Activated CD8-positive, alpha-beta T cell treated with anti-CD3 and anti-CD28 coated beads, Interleukin-2, amount 10 ng/mL, durations not matched to agents 7 days and 5 days (primary cell): ENCODE data around the gene MIB1. TPM values are rescaled to one million over a fixed set of nuclear protein-coding genes. Genes with fewer than 3 reads are reported as not detected.

ENCODE experiments used
- ATAC-seq: fragments of 150-1000 bp; cut with Tn5 transposase; one replicate; pipeline ENCODE4 v1.10.0; 2021; ENCODE audit warnings: moderate library complexity
- CTCF ChIA-PET: fragments of 350-600 bp; sonication (Branson Sonifier 250); formaldehyde crosslinking; loops from one replicate; lab custom pipeline; 2021; ENCODE audit warnings: antibody characterized with exemption; lab: Charles Lee
- POLR2A ChIA-PET: fragments of 350-600 bp; sonication (Branson Sonifier 250); formaldehyde crosslinking; loops from one replicate; lab custom pipeline; 2021; ENCODE audit warnings: antibody characterized with exemption; lab: Charles Lee
- DNase-seq: peaks from one replicate; pipeline ENCODE4 v3.0.0-alpha.2; 2020
- H3K27ac Mint-ChIP-seq: one replicate; pipeline ENCODE4 v1.8.0; 2021; ENCODE audit warnings: mild to moderate bottlenecking, mixed read lengths
- H3K27me3 Mint-ChIP-seq: one replicate; pipeline ENCODE4 v1.8.0; 2021; ENCODE audit warnings: low read depth, mixed read lengths
- H3K36me3 Mint-ChIP-seq: one replicate; pipeline ENCODE4 v1.8.0; 2021; ENCODE audit warnings: low read depth, mixed read lengths
- H3K4me1 Mint-ChIP-seq: one replicate; pipeline ENCODE4 v1.8.0; 2021; ENCODE audit warnings: low read depth, mixed read lengths
- H3K4me3 Mint-ChIP-seq: one replicate; pipeline ENCODE4 v1.8.0; 2021; ENCODE audit warnings: mild to moderate bottlenecking, mixed read lengths
- H3K9me3 Mint-ChIP-seq: one replicate; pipeline ENCODE4 v1.8.0; 2022; ENCODE audit warnings: mixed read lengths; ENCODE audit not compliant: insufficient read depth
- total RNA-seq, 2 experiments: library from RNA; stranded (reverse); gene quantifications; one replicate each; pipeline ENCODE4 v1.2.3, GENCODE V29; 2021

Gene MIB1
- total RNA-seq, 2 experiments from 2014 or later: 32.6 to 37.4 TPM

GRCh38 chr18:21820033-21820810 is 79.6 kb downstream of the MIB1 start:
- Mint-ChIP-seq H3K36me3 (peaks cover 20% of the 10 kb centered on the region), H3K9me3 (no peaks in the 10 kb centered on the region), H3K27me3 (no peaks in the 10 kb centered on the region), H3K4me3 (no peak overlapping the region), H3K27ac (no peak overlapping the region), H3K4me1 (no peaks in the 10 kb centered on the region)
- DNase-seq (no peak), ATAC-seq (no peak)
- ChIA-PET CTCF (interaction anchor here (0.9 to 1.9 kb wide), 9 partner anchors 10 to 192 kb away, joined by 3 to 10 read pairs (median 4); no protein-coding TSS in a partner anchor), POLR2A (no interaction called here)

GRCh38 chr18:21820811-21821143 is 80.2 kb downstream of the MIB1 start:
- H3K27me3 Mint-ChIP-seq: no peaks in the 10 kb centered on the region
- H3K36me3 Mint-ChIP-seq: peaks cover 20% of the 10 kb centered on the region
- no peak overlapping the region for H3K27ac Mint-ChIP-seq
- POLR2A ChIA-PET: no interaction called here
- H3K9me3 Mint-ChIP-seq: no peaks in the 10 kb centered on the region
- no peaks in the 10 kb centered on the region for H3K4me1 Mint-ChIP-seq
- CTCF ChIA-PET: interaction anchor here (1.2 to 1.9 kb wide), 8 partner anchors 9 to 192 kb away, joined by 3 to 10 read pairs (median 4); no protein-coding TSS in a partner anchor
- H3K4me3 Mint-ChIP-seq: no peak overlapping the region
- ATAC-seq (no peak), DNase-seq (no peak)

GRCh38 chr18:21823848-21824247 is 83.3 kb downstream of the MIB1 start:
- CTCF ChIA-PET: no interaction called here
- POLR2A ChIA-PET: no interaction called here
- Mint-ChIP-seq H3K9me3 (no peaks in the 10 kb centered on the region), H3K36me3 (peaks cover 2% of the 10 kb centered on the region), H3K4me1 (no peaks in the 10 kb centered on the region), H3K27me3 (no peaks in the 10 kb centered on the region), H3K4me3 (no peak overlapping the region), H3K27ac (no peak overlapping the region)
- no peak for ATAC-seq
- DNase-seq: no peak

- Mint-ChIP-seq H3K4me1 (no peaks in the 10 kb centered on the region), H3K4me3 (no peak overlapping the region), H3K36me3 (no peaks in the 10 kb centered on the region), H3K27me3 (no peaks in the 10 kb centered on the region), H3K27ac (no peak overlapping the region), H3K9me3 (no peaks in the 10 kb centered on the region)
- ChIA-PET CTCF (interaction anchor here (0.9 to 1.5 kb wide), 3 partner anchors 8 to 24 kb away, joined by 3 to 4 read pairs (median 4); no protein-coding TSS in a partner anchor), POLR2A (no interaction called here)
- ATAC-seq (no peak), DNase-seq (no peak)
Measured at GRCh38 chr18:21826196-21826595, 85.6 kb downstream of the MIB1 start.

- no peaks in the 10 kb centered on the region for H3K4me1 Mint-ChIP-seq
- H3K9me3 Mint-ChIP-seq: no peaks in the 10 kb centered on the region
- no peaks in the 10 kb centered on the region for H3K27me3 Mint-ChIP-seq
- no peak overlapping the region for H3K4me3 Mint-ChIP-seq
- no peaks in the 10 kb centered on the region for H3K36me3 Mint-ChIP-seq
- ATAC-seq (no peak), DNase-seq (no peak)
- H3K27ac Mint-ChIP-seq: no peak overlapping the region
- POLR2A ChIA-PET: interaction anchor here (0.6 kb wide), 1 partner anchor 246 kb away, joined by 4 read pairs; no protein-coding TSS in a partner anchor
- CTCF ChIA-PET: interaction anchor here (0.9 to 1.5 kb wide), 3 partner anchors 9 to 23 kb away, joined by 3 to 4 read pairs (median 4); no protein-coding TSS in a partner anchor
Measured at GRCh38 chr18:21826641-21827302, 86.2 kb downstream of the MIB1 start.

GRCh38 chr18:21830532-21830931 is 89.9 kb downstream of the MIB1 start:
- POLR2A ChIA-PET: no interaction called here
- Mint-ChIP-seq H3K27ac (no peak overlapping the region), H3K4me1 (no peaks in the 10 kb centered on the region), H3K27me3 (no peaks in the 10 kb centered on the region), H3K9me3 (no peaks in the 10 kb centered on the region), H3K36me3 (no peaks in the 10 kb centered on the region), H3K4me3 (no peak overlapping the region)
- CTCF ChIA-PET: interaction anchor here (1.3 kb wide), 1 partner anchor 10 kb away, joined by 5 read pairs; no protein-coding TSS in a partner anchor
- no peak for DNase-seq
- ATAC-seq: no peak

- DNase-seq (no peak), ATAC-seq (no peak)
- CTCF ChIA-PET: no interaction called here
- POLR2A ChIA-PET: no interaction called here
- H3K9me3 Mint-ChIP-seq: no peaks in the 10 kb centered on the region
- H3K4me3 Mint-ChIP-seq: no peak overlapping the region
- H3K36me3 Mint-ChIP-seq: no peaks in the 10 kb centered on the region
- no peak overlapping the region for H3K27ac Mint-ChIP-seq
- no peaks in the 10 kb centered on the region for H3K4me1 Mint-ChIP-seq
- no peaks in the 10 kb centered on the region for H3K27me3 Mint-ChIP-seq
Measured at GRCh38 chr18:21831413-21831831, 90.8 kb downstream of the MIB1 start.

- H3K36me3 Mint-ChIP-seq: no peaks in the 10 kb centered on the region
- no peaks in the 10 kb centered on the region for H3K27me3 Mint-ChIP-seq
- H3K9me3 Mint-ChIP-seq: no peaks in the 10 kb centered on the region
- ATAC-seq (no peak), DNase-seq (no peak)
- H3K4me1 Mint-ChIP-seq: no peaks in the 10 kb centered on the region
- no peak overlapping the region for H3K4me3 Mint-ChIP-seq
- ChIA-PET POLR2A (no interaction called here), CTCF (interaction anchor here (1.6 kb wide), 1 partner anchor 13 kb away, joined by 3 read pairs; no protein-coding TSS in a partner anchor)
- no peak overlapping the region for H3K27ac Mint-ChIP-seq
Measured at GRCh38 chr18:21833604-21834298, 93.2 kb downstream of the MIB1 start.

GRCh38 chr18:21834299-21834660 is 93.7 kb downstream of the MIB1 start:
- ChIA-PET POLR2A (no interaction called here), CTCF (interaction anchor here (0.6 to 1.6 kb wide), 2 partner anchors 13 to 30 kb away, joined by 3 read pairs; no protein-coding TSS in a partner anchor)
- no peaks in the 10 kb centered on the region for H3K9me3 Mint-ChIP-seq
- DNase-seq: no peak
- no peak overlapping the region for H3K27ac Mint-ChIP-seq
- no peaks in the 10 kb centered on the region for H3K27me3 Mint-ChIP-seq
- no peak overlapping the region for H3K4me3 Mint-ChIP-seq
- H3K36me3 Mint-ChIP-seq: no peaks in the 10 kb centered on the region
- H3K4me1 Mint-ChIP-seq: no peaks in the 10 kb centered on the region
- no peak for ATAC-seq

- ChIA-PET CTCF (interaction anchor here (1.3 to 1.4 kb wide), 2 partner anchors 11 to 241 kb away, joined by 3 to 5 read pairs; partner anchors contain the start of gene ESCO1), POLR2A (no interaction called here)
- Mint-ChIP-seq H3K9me3 (no peaks in the 10 kb centered on the region), H3K27ac (no peak overlapping the region), H3K36me3 (peaks cover 23% of the 10 kb centered on the region), H3K4me1 (no peaks in the 10 kb centered on the region), H3K27me3 (no peaks in the 10 kb centered on the region), H3K4me3 (no peak overlapping the region)
- ATAC-seq (no peak), DNase-seq (no peak)
Measured at GRCh38 chr18:21841570-21841969, 101.0 kb downstream of the MIB1 start.

- Mint-ChIP-seq H3K36me3 (peaks cover 28% of the 10 kb centered on the region), H3K4me1 (no peaks in the 10 kb centered on the region), H3K9me3 (no peaks in the 10 kb centered on the region), H3K4me3 (no peak overlapping the region), H3K27me3 (no peaks in the 10 kb centered on the region), H3K27ac (no peak overlapping the region)
- ATAC-seq (no peak), DNase-seq (no peak)
- ChIA-PET POLR2A (no interaction called here), CTCF (no interaction called here)
Measured at GRCh38 chr18:21843341-21843740, 102.7 kb downstream of the MIB1 start.
